Peyer's patch (tissue), 4 donors: ENCODE results near the gene SLC49A3.

Source experiments
- POLR2A ChIP-seq, 2 donors: fragments of 450-650 bp; IDR thresholded peaks; one replicate each; pipeline ENCODE4 v1.5.1; 2017; ENCODE audit warnings: antibody characterized with exemption in 2 of 2, mild to moderate bottlenecking in 2 of 2, moderate library complexity in 2 of 2
- TF ChIP-seq, protein P1 (sequence below), 6 experiments: fragments of 450-650 bp in 4 of 6; fragments of 200-600 bp in 2 of 6; sonication (generic) in 1 of 6; IDR thresholded peaks; one replicate each; pipeline ENCODE4 v1.5.1; 2017 to 2019; ENCODE audit warnings: antibody characterized with exemption in 6 of 6, mild to moderate bottlenecking in 3 of 6, moderate library complexity in 1 of 6

DNA sequence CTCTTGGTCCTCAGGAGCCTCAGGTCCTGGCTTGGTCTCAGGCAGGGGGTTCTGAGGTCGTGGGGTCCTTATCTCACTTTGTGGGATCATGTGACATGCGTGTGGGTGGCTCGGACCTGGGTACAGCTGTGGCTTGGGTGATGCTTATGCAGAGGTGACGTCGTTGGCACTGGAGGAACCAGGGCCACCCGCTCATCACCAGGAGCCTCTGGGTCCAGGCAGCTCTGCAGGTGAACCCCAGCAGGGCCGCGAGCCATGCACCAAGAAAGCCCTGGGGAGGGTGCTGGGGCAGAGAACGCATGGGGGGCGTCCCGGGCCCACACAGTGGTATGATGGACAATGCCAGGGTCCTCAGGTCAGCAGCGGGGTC, 23.6 kb downstream of the SLC49A3 start:
- TF ChIP-seq, protein P1, sequence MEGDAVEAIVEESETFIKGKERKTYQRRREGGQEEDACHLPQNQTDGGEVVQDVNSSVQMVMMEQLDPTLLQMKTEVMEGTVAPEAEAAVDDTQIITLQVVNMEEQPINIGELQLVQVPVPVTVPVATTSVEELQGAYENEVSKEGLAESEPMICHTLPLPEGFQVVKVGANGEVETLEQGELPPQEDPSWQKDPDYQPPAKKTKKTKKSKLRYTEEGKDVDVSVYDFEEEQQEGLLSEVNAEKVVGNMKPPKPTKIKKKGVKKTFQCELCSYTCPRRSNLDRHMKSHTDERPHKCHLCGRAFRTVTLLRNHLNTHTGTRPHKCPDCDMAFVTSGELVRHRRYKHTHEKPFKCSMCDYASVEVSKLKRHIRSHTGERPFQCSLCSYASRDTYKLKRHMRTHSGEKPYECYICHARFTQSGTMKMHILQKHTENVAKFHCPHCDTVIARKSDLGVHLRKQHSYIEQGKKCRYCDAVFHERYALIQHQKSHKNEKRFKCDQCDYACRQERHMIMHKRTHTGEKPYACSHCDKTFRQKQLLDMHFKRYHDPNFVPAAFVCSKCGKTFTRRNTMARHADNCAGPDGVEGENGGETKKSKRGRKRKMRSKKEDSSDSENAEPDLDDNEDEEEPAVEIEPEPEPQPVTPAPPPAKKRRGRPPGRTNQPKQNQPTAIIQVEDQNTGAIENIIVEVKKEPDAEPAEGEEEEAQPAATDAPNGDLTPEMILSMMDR (IDR thresholded peaks at IDR 0.05) = no peak
- TF ChIP-seq POLR2A (IDR thresholded peaks at IDR 0.05) = no peak
